ENCODE measurements around the gene NHSL2. TPM values are rescaled to one million over a fixed set of nuclear protein-coding genes. Genes with fewer than 3 reads are reported as not detected.

The NHSL2 gene
- total and polyA plus RNA-seq, 4 donors = 1.4 to 9.9 (median 4.7) TPM

DNA sequence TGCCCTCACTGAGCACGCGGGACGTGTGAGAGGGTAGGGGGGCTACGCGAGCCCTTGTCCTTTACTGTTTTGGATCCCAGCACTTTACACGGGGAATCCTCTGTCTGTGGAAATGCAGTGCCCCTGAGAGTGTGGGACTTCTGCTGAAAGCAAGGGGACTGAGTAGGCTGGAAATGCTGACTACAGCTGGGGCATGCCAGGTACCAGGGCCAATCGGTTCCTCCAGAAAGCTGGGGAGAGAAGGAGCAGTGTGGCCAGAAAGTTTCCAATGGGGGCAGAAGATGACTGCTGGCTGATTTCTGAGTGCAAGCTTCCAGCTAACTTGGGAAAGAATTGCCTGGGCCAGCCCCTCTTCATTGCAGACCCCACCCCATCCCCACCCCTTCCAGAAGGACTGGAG, 1.5 kb downstream of the NHSL2 start:
- no peak overlapping the region for H3K4me3 ChIP-seq
- H3K9me3 ChIP-seq (ENCODE audit: control insufficient read depth in 4 of 4, insufficient read depth in 3 of 4, low read length in 3 of 4) = peaks cover 0 to 5% (median 0%) of the 10 kb centered on the region in 4 donors
- no peak overlapping the region for H3K9ac ChIP-seq (ENCODE audit: insufficient read depth in 1 of 2, low read length in 2 of 2)
- H3K27ac ChIP-seq (ENCODE audit: low read depth in 1 of 2, low read length in 1 of 2) = no peak overlapping the region
- TF ChIP-seq, protein P1, sequence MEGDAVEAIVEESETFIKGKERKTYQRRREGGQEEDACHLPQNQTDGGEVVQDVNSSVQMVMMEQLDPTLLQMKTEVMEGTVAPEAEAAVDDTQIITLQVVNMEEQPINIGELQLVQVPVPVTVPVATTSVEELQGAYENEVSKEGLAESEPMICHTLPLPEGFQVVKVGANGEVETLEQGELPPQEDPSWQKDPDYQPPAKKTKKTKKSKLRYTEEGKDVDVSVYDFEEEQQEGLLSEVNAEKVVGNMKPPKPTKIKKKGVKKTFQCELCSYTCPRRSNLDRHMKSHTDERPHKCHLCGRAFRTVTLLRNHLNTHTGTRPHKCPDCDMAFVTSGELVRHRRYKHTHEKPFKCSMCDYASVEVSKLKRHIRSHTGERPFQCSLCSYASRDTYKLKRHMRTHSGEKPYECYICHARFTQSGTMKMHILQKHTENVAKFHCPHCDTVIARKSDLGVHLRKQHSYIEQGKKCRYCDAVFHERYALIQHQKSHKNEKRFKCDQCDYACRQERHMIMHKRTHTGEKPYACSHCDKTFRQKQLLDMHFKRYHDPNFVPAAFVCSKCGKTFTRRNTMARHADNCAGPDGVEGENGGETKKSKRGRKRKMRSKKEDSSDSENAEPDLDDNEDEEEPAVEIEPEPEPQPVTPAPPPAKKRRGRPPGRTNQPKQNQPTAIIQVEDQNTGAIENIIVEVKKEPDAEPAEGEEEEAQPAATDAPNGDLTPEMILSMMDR (IDR thresholded peaks at IDR 0.05; ENCODE audit: control extremely low read depth, extremely low read depth) = no peak
- no peak for DNase-seq
- peaks cover 0 to 14% (median 0%) of the 10 kb centered on the region in 5 donors for H3K4me1 ChIP-seq (ENCODE audit: control insufficient read depth in 5 of 5, insufficient read depth in 5 of 5, low read length in 5 of 5)
- no peaks in the 10 kb centered on the region for H3K36me3 ChIP-seq (ENCODE audit: control insufficient read depth in 4 of 4, insufficient read depth in 4 of 4, low read length in 4 of 4)
- WGBS, 2 donors = 49 to 63% methylated on average over 7 of the region's 7 CpGs
- no peak for ATAC-seq (ENCODE audit: insufficient read depth, low FRiP score)
- peaks cover 12 to 18% (median 14%) of the 10 kb centered on the region in 3 donors for H3K27me3 ChIP-seq (ENCODE audit: control insufficient read depth in 3 of 3, insufficient read depth in 3 of 3, low read length in 2 of 3)

DNA sequence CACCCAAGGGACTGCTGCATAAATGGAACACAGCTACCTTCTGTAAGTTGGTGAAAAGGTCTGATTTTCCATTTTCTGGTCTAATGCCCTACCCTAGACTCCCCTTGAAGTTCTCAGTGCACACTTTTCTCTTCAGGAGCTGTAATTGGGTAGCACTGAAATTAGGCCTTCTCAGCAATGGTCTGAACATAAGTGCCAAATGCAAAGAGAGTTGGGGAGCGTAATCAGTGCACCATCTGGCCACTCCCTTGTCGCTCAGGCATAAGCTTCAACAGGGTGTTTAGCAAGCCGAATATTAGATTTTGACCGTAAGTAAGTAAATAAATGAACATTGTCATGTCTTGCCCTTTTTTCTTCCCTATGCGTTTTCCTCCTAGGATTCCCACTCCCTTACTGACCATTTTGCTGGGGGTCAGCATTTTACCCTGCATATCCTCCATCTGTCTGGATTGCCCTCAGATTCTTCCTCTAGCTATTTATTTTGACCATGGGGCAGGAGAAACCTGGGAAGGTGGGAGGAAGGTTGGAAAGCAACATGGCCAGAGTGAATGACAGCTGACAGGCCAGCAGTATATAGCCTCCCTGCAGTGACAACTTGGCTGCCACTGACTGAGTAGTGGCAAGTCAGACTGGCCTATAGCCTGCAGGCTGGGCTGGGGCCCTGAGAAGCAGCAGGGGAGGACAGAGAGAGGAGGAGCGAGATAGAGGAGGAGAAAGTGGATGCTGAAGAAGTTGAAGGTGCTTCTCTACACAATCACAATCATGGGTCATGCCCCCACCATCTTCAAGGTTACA, 2.7 kb downstream of the NHSL2 start:
- Histone ChIP-seq H3K4me3 (no peak overlapping the region), H3K4me1 (ENCODE audit: control insufficient read depth in 5 of 5, insufficient read depth in 5 of 5, low read length in 5 of 5) (peaks cover 0 to 7% (median 0%) of the 10 kb centered on the region in 5 donors), H3K27me3 (ENCODE audit: control insufficient read depth in 3 of 3, insufficient read depth in 3 of 3, low read length in 2 of 3) (peaks cover 12 to 18% (median 14%) of the 10 kb centered on the region in 3 donors), H3K36me3 (ENCODE audit: control insufficient read depth in 4 of 4, insufficient read depth in 4 of 4, low read length in 4 of 4) (no peaks in the 10 kb centered on the region), H3K27ac (ENCODE audit: low read depth in 1 of 2, low read length in 1 of 2) (no peak overlapping the region), H3K9ac (ENCODE audit: insufficient read depth in 1 of 2, low read length in 2 of 2) (no peak overlapping the region), H3K9me3 (ENCODE audit: control insufficient read depth in 4 of 4, insufficient read depth in 3 of 4, low read length in 3 of 4) (peaks cover 0 to 2% (median 0%) of the 10 kb centered on the region in 4 donors)
- no peak for DNase-seq
- ATAC-seq (ENCODE audit: insufficient read depth, low FRiP score) = no peak
- TF ChIP-seq, protein P1 (IDR thresholded peaks at IDR 0.05; ENCODE audit: control extremely low read depth, extremely low read depth) = no peak
- WGBS, 2 donors = 86 to 98% methylated on average over 6 of the region's 6 CpGs

DNA sequence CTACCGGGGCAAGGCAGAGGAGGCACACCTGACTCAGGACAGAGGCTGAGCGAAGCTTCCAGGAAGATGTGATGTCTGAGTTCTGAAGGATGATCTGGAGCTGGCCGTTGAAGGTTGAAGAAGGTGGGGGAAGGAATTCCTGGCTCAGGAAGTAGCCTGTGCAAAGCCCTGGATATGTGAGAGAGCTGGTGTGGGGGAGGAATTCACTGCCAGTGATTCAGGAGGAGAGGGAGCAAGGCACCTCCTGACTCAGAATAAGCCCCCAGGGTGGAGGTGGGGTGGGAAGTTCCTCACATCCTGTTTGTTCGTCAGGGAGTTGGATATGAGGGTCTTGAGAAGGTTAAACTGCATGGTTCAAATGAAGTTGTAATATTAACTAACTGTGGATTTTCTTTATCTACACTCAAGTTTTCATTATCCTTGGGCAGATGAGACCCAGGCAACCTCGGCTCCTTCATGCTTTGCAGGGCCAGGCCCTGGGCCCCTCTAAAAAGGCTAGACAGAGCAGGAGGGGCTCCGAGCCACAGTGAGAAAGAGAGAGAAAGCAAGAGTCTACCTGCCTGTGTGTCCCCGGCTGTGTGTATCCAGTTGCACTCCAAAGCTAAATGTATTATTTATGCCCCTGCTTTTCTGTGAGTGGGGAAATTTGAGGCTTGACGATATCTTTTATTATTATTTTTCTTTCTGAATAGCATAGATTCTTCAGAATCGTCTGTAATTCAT, 7.1 kb downstream of the NHSL2 start:
- TF ChIP-seq, protein P1 (IDR thresholded peaks at IDR 0.05; ENCODE audit: control extremely low read depth, extremely low read depth) = no peak
- Histone ChIP-seq H3K36me3 (ENCODE audit: control insufficient read depth in 4 of 4, insufficient read depth in 4 of 4, low read length in 4 of 4) (no peaks in the 10 kb centered on the region), H3K27me3 (ENCODE audit: control insufficient read depth in 3 of 3, insufficient read depth in 3 of 3, low read length in 2 of 3) (peaks cover 2 to 11% (median 6%) of the 10 kb centered on the region in 3 donors), H3K9ac (ENCODE audit: insufficient read depth in 1 of 2, low read length in 2 of 2) (no peak overlapping the region), H3K4me1 (ENCODE audit: control insufficient read depth in 5 of 5, insufficient read depth in 5 of 5, low read length in 5 of 5) (no peaks in the 10 kb centered on the region), H3K27ac (ENCODE audit: low read depth in 1 of 2, low read length in 1 of 2) (no peak overlapping the region), H3K4me3 (no peak overlapping the region), H3K9me3 (ENCODE audit: control insufficient read depth in 4 of 4, insufficient read depth in 3 of 4, low read length in 3 of 4) (peaks cover 0 to 2% (median 0%) of the 10 kb centered on the region in 4 donors)
- ATAC-seq (ENCODE audit: insufficient read depth, low FRiP score) = no peak
- WGBS, 2 donors = 62 to 72% methylated on average over 9 of the region's 9 CpGs
- DNase-seq = no peak
